ENCODE results near the gene CD164L2.

Gene CD164L2

GRCh38 chr1:27358928-27359313 is 24.2 kb downstream of the CD164L2 start (continued):
- TF ChIP-seq ZNF157 (tag by site-specific recombination; IDR thresholded peaks at IDR 0.05) (no peak), ZNF558 (tag by site-specific recombination; IDR thresholded peaks at IDR 0.05) (no peak)

- POLR2A ChIA-PET, result interaction anchor here (4.4 kb wide), 1 partner anchor 8 kb away, joined by 23 read pairs; the partner anchor contains the start of gene MAP3K6
- Histone ChIP-seq H3K27ac (ENCODE audit: extremely low read depth, low read depth, low read length) (no peak overlapping the region), H3K4me3 (ENCODE audit: low read depth, low read length) (no peak overlapping the region), H3K9me3 (ENCODE audit: control insufficient read depth, insufficient read depth, low read depth, low read length) (no peaks in the 10 kb centered on the region), H3K36me3 (ENCODE audit: control insufficient read depth in 2 of 2, insufficient read depth in 1 of 2, low read length in 2 of 2) (peaks cover 0 to 55% of the 10 kb centered on the region in 2 experiments; a peak in 1 of 3 replicates), H3K4me1 (ENCODE audit: control insufficient read depth, insufficient read depth, low read length) (no peaks in the 10 kb centered on the region)
- no peak for TF ChIP-seq YY2 (tag by site-specific recombination; IDR thresholded peaks at IDR 0.05)
- no peak for TF ChIP-seq ZNF521 (tag by site-specific recombination; IDR thresholded peaks at IDR 0.05)
- no peak for TF ChIP-seq ZNF555 (tag by site-specific recombination; conservative IDR thresholded peaks at IDR 0.05)
- CTCF ChIA-PET, result interaction anchor here (0.5 to 7.8 kb wide), 28 partner anchors 9 to 373 kb away, joined by 3 to 84 read pairs (median 5); partner anchors contain the start of genes MAP3K6 and SYTL1
These were observed 24.9 kb downstream of the CD164L2 start for GRCh38 chr1:27358038-27358927.

- CTCF ChIA-PET, result interaction anchor here (0.5 to 7.8 kb wide), 31 partner anchors 9 to 673 kb away, joined by 3 to 84 read pairs (median 5); partner anchors contain the start of genes FCN3, MAP3K6 and SYTL1
- POLR2A ChIA-PET, result interaction anchor here (4.4 kb wide), 1 partner anchor 9 kb away, joined by 23 read pairs; the partner anchor contains the start of gene MAP3K6
- H3K27ac ChIP-seq (ENCODE audit: extremely low read depth, low read depth, low read length), result no peak overlapping the region
- no peak for TF ChIP-seq ZNF704 (tag by site-specific recombination; IDR thresholded peaks at IDR 0.05)
- TF ChIP-seq GLIS2 (tag by site-specific recombination; IDR thresholded peaks at IDR 0.05), result no peak
- no peak for TF ChIP-seq SETDB1 (IDR thresholded peaks at IDR 0.05; ENCODE audit: insufficient read length, low read length)
- no peak for TF ChIP-seq REPIN1 (tag by site-specific recombination; IDR thresholded peaks at IDR 0.05; ENCODE audit: low read depth)
- no peak for TF ChIP-seq ZNF394 (tag by site-specific recombination; IDR thresholded peaks at IDR 0.05; ENCODE audit: borderline replicate concordance)
- TF ChIP-seq ZNF221 (tag by site-specific recombination; IDR thresholded peaks at IDR 0.05; ENCODE audit: borderline replicate concordance), result no peak
- TF ChIP-seq ZNF585B (tag by site-specific recombination; IDR thresholded peaks at IDR 0.05), result no peak
- TF ChIP-seq ZNF24 (tag by site-specific recombination; IDR thresholded peaks at IDR 0.05), result no peak
- TF ChIP-seq ZNF596 (tag by site-specific recombination; IDR thresholded peaks at IDR 0.05), result no peak
- TF ChIP-seq OVOL3 (tag by site-specific recombination; IDR thresholded peaks at IDR 0.05), result no peak
- TF ChIP-seq OSR2 (tag by site-specific recombination; IDR thresholded peaks at IDR 0.05), result peak; percentile 49; the same call in 1 of the 2 replicates
- no peak for TF ChIP-seq HOXD13 (CRISPR knock-in tag; IDR thresholded peaks at IDR 0.05; ENCODE audit: borderline replicate concordance)
- no peak for TF ChIP-seq ZNF266 (tag by site-specific recombination; IDR thresholded peaks at IDR 0.05; ENCODE audit: low read depth)
- no peak for TF ChIP-seq ZNF404 (tag by site-specific recombination; IDR thresholded peaks at IDR 0.05)
- TF ChIP-seq GLI2 (tag by site-specific recombination; IDR thresholded peaks at IDR 0.05; ENCODE audit: borderline replicate concordance, low read depth), result no peak
- TF ChIP-seq ZNF366 (tag by site-specific recombination; conservative IDR thresholded peaks at IDR 0.05), result no peak
- TF ChIP-seq ZNF548 (tag by site-specific recombination; IDR thresholded peaks at IDR 0.05), result no peak
- 0 out of 2 replicates have a peak, but pooled peaks have one; percentile 24 for TF ChIP-seq ZBTB17 (tag by site-specific recombination; IDR thresholded peaks at IDR 0.05)
- TF ChIP-seq PRDM1 (tag by site-specific recombination; IDR thresholded peaks at IDR 0.05), result no peak
- TF ChIP-seq GLI4 (tag by site-specific recombination; IDR thresholded peaks at IDR 0.05), result no peak
- no peak for TF ChIP-seq ZNF610 (tag by site-specific recombination; IDR thresholded peaks at IDR 0.05; ENCODE audit: borderline replicate concordance)
- no peak for TF ChIP-seq HIC1 (tag by site-specific recombination; IDR thresholded peaks at IDR 0.05)
- no peak for TF ChIP-seq ZNF354C (tag by site-specific recombination; IDR thresholded peaks at IDR 0.05; ENCODE audit: borderline replicate concordance, low read depth)
- TF ChIP-seq ZNF830 (tag by site-specific recombination; IDR thresholded peaks at IDR 0.05; ENCODE audit: low read depth), result no peak
- no peak for TF ChIP-seq ZNF114 (tag by site-specific recombination; IDR thresholded peaks at IDR 0.05)
These were observed 25.7 kb downstream of the CD164L2 start for GRCh38 chr1:27357281-27358037.

More at GRCh38 chr1:27357281-27358037, 25.7 kb downstream of the CD164L2 start:
- Histone ChIP-seq H3K4me1 (ENCODE audit: control insufficient read depth, insufficient read depth, low read length) (no peaks in the 10 kb centered on the region), H3K4me3 (ENCODE audit: low read depth, low read length) (no peak overlapping the region), H3K9me3 (ENCODE audit: control insufficient read depth, insufficient read depth, low read depth, low read length) (no peaks in the 10 kb centered on the region), H3K36me3 (ENCODE audit: control insufficient read depth in 2 of 2, insufficient read depth in 1 of 2, low read length in 2 of 2) (peaks cover 0 to 51% of the 10 kb centered on the region in 2 experiments; a peak in 1 of 3 replicates)

Measured in HEK293 (cell line).